K562 (cell line): Measurements from ENCODE around the gene LGR6. TPM values are rescaled to one million over a fixed set of nuclear protein-coding genes. Genes with fewer than 3 reads are reported as not detected.

Experiments used
- JUNB ChIP-seq: fragments of 450-650 bp; formaldehyde crosslinking; conservative IDR thresholded peaks from 2 replicates; pipeline ENCODE4 v1.4.0; 2020; ENCODE audit warnings: mild to moderate bottlenecking
- KDM4B ChIP-seq, 2 experiments: fragments of 450-650 bp in 1 of 2; sonication (generic) in 1 of 2; IDR thresholded peaks; 2 replicates each; pipeline ENCODE4 v1.6.1; 2016 to 2017; ENCODE audit warnings: borderline replicate concordance in 2 of 2, antibody characterized with exemption in 1 of 2, low read depth in 1 of 2, mild to moderate bottlenecking in 1 of 2
- MAZ ChIP-seq, 2 experiments: fragments of 450-650 bp in 1 of 2; sonication (generic) in 1 of 2; formaldehyde crosslinking; IDR thresholded peaks in 1 of 2; conservative IDR thresholded peaks in 1 of 2; 2 replicates each; pipeline versions ENCODE4 v1.4.0 to v1.5.0; 2020; ENCODE audit warnings: mild to moderate bottlenecking in 1 of 2, missing genetic modification reagents in 1 of 2
- MTF1 ChIP-seq: fragments of 250-450 bp; sonication (Bioruptor Pico); IDR thresholded peaks from 2 replicates; pipeline ENCODE4 v1.9.0; 2021; ENCODE audit warnings: moderate library complexity, mild to moderate bottlenecking, inconsistent platforms, borderline replicate concordance
- ZFP1 ChIP-seq: fragments of 450-650 bp; formaldehyde crosslinking; IDR thresholded peaks from 2 replicates; pipeline ENCODE4 v1.4.0; 2020; ENCODE audit warnings: mild to moderate bottlenecking, mixed read lengths
- ZNF224 ChIP-seq: sonication (generic); formaldehyde crosslinking; IDR thresholded peaks from 2 replicates; pipeline ENCODE4 v1.8.0; 2022; ENCODE audit warnings: mild to moderate bottlenecking, missing genetic modification reagents
- ZNF253 ChIP-seq: fragments of 250-450 bp; sonication (Bioruptor Pico); conservative IDR thresholded peaks from 2 replicates; pipeline ENCODE4 v1.6.1; 2021; ENCODE audit warnings: mild to moderate bottlenecking
- ZNF445 ChIP-seq: fragments of 250-450 bp; sonication (Bioruptor Pico); IDR thresholded peaks from 2 replicates; pipeline ENCODE4 v1.4.0; 2020; ENCODE audit warnings: low read depth, mild to moderate bottlenecking, moderate library complexity
- polyA plus RNA-seq, 8 experiments: library from polyadenylated mRNA; depleted of rRNA in 4 of 8; stranded (reverse) in 5 of 8; unstranded in 3 of 8; fragments of >200 nt; fragmentation: Nextera tagmentation in 2 of 8; fragmentation: Illumina TruSeq in 1 of 8; extraction: Ambion mirVana in 2 of 8; extraction: Trizol in 1 of 8; gene quantifications; 2 replicates each; pipeline versions ENCODE4 v1.2.1 to v1.2.3, GENCODE V29; 2011 to 2014; ENCODE audit warnings: inconsistent platforms in 1 of 8, missing spikeins in 1 of 8
- total RNA-seq, 7 experiments: library from RNA; depleted of rRNA in 6 of 7; stranded (reverse); fragments of >200 nt in 6 of 7; fragmentation: Illumina TruSeq in 2 of 7; extraction: Trizol in 2 of 7; gene quantifications; 2 replicates each; pipeline versions ENCODE4 v1.2.1 to v1.2.3, GENCODE V29; 2011 to 2021; ENCODE audit warnings: low replicate concordance in 1 of 7
- TF ChIP-seq, protein P1 (sequence below), 2 experiments: fragments of 450-650 bp; IDR thresholded peaks; 2 replicates each; pipeline ENCODE4 v1.6.1; 2016; ENCODE audit warnings: mild to moderate bottlenecking in 2 of 2, borderline replicate concordance in 1 of 2, low read depth in 1 of 2, moderate library complexity in 1 of 2
- TF ChIP-seq, protein P2 (sequence below): fragments of 250-450 bp; sonication (Bioruptor Pico); IDR thresholded peaks from 2 replicates; pipeline ENCODE4 v1.8.0; 2021; ENCODE audit warnings: moderate library complexity, mild to moderate bottlenecking, inconsistent platforms
- TF ChIP-seq, protein P3 (sequence below): fragments of 450-650 bp; formaldehyde crosslinking; conservative IDR thresholded peaks from 2 replicates; pipeline ENCODE4 v1.4.0; 2022; ENCODE audit warnings: mild to moderate bottlenecking, missing genetic modification characterization

LGR6 gene
- total and polyA plus RNA-seq, 9 of the 15 experiments (the other 6 are each of a cell fraction or from before 2014, with no cell fraction given): 0.01 to 0.54 (median 0.17) TPM; not detected in 1

DNA sequence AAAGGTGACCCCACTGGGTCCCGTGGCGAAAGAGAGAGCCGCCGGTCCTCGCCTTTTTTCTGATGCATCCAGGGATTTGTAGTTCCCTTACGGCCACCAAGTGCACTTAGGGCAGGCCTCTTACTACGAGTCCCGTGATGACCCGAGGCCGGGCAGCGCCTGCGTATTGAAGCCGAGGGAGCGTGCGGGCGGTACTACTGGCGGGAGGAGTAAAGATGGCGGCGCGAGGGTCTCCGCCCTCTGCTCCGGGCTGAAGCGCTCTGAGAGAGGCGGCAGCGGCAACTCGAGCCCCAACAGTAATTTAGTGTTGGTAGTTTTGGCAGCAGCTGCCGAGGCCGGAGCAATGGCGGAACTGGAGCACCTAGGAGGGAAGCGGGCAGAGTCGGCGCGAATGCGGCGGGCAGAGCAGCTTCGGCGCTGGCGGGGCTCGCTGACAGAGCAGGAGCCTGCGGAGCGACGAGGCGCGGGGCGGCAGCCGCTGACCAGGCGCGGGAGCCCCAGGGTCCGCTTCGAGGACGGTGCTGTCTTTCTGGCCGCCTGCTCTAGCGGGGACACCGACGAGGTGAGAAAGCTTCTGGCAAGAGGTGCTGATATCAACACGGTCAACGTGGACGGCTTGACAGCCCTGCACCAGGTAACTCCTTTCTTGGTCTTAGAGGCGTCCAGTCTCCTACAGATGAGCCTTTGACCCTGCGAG, 155.1 kb downstream of the LGR6 start, which contains the start of gene PPP1R12B (continued):
- TF ChIP-seq, protein P1, sequence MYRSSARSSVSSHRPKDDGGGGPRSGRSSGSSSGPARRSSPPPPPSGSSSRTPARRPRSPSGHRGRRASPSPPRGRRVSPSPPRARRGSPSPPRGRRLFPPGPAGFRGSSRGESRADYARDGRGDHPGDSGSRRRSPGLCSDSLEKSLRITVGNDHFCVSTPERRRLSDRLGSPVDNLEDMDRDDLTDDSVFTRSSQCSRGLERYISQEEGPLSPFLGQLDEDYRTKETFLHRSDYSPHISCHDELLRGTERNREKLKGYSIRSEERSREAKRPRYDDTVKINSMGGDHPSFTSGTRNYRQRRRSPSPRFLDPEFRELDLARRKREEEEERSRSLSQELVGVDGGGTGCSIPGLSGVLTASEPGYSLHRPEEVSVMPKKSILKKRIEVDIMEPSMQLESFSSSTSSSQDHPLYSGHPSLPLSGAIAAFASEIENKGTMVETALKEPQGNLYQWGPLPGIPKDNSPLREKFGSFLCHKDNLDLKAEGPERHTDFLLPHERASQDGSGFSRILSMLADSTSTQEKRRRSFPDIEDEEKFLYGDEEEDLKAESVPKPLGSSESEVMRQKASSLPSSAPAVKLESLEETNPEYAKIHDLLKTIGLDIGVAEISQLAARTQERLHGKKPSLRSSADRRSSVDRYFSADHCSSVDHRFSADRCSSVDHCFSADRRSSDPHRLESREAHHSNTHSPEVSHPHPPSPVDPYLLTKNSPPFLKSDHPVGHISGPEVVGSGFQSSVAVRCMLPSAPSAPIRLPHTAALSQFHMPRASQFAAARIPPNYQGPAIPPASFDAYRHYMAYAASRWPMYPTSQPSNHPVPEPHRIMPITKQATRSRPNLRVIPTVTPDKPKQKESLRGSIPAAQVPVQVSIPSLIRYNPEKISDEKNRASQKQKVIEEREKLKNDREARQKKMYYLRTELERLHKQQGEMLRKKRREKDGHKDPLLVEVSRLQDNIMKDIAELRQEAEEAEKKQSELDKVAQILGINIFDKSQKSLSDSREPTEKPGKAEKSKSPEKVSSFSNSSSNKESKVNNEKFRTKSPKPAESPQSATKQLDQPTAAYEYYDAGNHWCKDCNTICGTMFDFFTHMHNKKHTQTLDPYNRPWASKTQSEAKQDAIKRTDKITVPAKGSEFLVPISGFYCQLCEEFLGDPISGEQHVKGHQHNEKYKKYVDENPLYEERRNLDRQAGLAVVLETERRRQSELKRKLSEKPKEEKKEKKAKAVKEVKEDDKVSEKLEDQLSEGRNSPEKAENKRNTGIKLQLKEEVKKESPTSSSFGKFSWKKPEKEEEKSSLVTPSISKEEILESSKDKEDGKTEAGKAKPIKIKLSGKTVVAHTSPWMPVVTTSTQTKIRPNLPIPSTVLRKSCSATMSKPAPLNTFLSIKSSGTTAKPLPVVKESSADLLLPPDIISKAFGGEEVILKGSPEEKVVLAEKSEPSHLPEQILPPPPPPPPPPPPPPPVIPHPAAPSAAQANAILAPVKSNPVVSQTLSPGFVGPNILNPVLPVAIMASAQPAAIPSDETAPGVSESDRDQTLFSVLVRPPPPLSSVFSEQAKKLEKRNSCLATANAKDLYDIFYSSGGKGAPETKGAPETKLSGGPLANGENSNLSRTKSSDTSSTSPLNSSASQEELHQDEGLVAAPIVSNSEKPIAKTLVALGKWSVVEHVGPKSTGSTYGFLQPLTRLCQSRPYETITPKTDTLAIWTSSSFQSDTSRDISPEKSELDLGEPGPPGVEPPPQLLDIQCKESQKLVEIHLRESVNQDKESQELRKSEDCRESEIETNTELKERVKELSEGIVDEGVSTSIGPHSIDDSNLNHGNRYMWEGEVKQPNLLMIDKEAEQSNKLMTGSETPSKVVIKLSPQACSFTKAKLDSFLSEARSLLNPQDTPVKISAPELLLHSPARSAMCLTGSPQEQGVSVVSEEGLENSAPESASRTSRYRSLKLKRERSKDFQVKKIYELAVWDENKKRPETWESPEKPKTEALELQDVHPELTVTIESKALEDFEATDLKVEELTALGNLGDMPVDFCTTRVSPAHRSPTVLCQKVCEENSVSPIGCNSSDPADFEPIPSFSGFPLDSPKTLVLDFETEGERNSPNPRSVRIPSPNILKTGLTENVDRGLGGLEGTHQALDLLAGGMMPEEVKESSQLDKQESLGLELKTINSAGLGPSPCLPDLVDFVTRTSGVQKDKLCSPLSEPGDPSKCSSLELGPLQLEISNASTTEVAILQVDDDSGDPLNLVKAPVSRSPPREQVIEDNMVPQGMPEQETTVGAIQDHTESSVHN (IDR thresholded peaks at IDR 0.05; ENCODE audit: borderline replicate concordance in 1 of 2, low read depth in 1 of 2): no peak
- TF ChIP-seq ZNF445 (CRISPR knock-in tag) (no peak), JUNB (CRISPR knock-in tag) (no peak), MTF1 (CRISPR knock-in tag) (no peak), ZFP1 (no peak), ZNF224 (CRISPR knock-in tag) (no peak), ZNF253 (CRISPR knock-in tag) (no peak), MAZ (CRISPR knock-in tag; conservative IDR thresholded peaks at IDR 0.05 in 1 of 2, IDR thresholded peaks at IDR 0.05 in 1 of 2) (peak; percentile 87 to 89), KDM4B (IDR thresholded peaks at IDR 0.05; ENCODE audit: borderline replicate concordance in 2 of 2, low read depth in 1 of 2) (no peak; a peak in 1 of 4 replicates)
- TF ChIP-seq, protein P2, sequence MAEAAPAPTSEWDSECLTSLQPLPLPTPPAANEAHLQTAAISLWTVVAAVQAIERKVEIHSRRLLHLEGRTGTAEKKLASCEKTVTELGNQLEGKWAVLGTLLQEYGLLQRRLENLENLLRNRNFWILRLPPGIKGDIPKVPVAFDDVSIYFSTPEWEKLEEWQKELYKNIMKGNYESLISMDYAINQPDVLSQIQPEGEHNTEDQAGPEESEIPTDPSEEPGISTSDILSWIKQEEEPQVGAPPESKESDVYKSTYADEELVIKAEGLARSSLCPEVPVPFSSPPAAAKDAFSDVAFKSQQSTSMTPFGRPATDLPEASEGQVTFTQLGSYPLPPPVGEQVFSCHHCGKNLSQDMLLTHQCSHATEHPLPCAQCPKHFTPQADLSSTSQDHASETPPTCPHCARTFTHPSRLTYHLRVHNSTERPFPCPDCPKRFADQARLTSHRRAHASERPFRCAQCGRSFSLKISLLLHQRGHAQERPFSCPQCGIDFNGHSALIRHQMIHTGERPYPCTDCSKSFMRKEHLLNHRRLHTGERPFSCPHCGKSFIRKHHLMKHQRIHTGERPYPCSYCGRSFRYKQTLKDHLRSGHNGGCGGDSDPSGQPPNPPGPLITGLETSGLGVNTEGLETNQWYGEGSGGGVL (CRISPR knock-in tag): no peak
- TF ChIP-seq, protein P3, sequence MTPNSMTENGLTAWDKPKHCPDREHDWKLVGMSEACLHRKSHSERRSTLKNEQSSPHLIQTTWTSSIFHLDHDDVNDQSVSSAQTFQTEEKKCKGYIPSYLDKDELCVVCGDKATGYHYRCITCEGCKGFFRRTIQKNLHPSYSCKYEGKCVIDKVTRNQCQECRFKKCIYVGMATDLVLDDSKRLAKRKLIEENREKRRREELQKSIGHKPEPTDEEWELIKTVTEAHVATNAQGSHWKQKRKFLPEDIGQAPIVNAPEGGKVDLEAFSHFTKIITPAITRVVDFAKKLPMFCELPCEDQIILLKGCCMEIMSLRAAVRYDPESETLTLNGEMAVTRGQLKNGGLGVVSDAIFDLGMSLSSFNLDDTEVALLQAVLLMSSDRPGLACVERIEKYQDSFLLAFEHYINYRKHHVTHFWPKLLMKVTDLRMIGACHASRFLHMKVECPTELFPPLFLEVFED: no peak
